CD4-positive, alpha-beta T cell treated with Interleukin-17A for 1 hour (primary cell): ENCODE data around the gene PACSIN2.
"Not testable (repeated sequence)": the region's sequence is repeated elsewhere in the genome, so short reads cannot be mapped to it uniquely, and the experiment has no call there.

Experiments used
- DNase-seq: peaks from one replicate; pipeline ENCODE4 v3.0.0-alpha.2; 2020

Gene PACSIN2

GRCh38 chr22:43014869-43015676, at the start of gene PACSIN2:
Gene PACSIN2, minus strand, starts transcription at chr22:43015149. Its CDS starts 103,069 bp downstream, at chr22:42912080.
- peak; percentile 99 for DNase-seq

- peak; percentile 22 for DNase-seq
These were observed 45.2 kb upstream of the PACSIN2 start for GRCh38 chr22:43060183-43060582.

- DNase-seq: no peak
These were observed 42.7 kb upstream of the PACSIN2 start for GRCh38 chr22:43057641-43058040.

- DNase-seq: no peak
These were observed 38.2 kb upstream of the PACSIN2 start for GRCh38 chr22:43053176-43053575.

- no peak for DNase-seq
These were observed 36.0 kb upstream of the PACSIN2 start for GRCh38 chr22:43050995-43051394.

- no peak for DNase-seq
These were observed 32.7 kb upstream of the PACSIN2 start for GRCh38 chr22:43047605-43048004.

GRCh38 chr22:43044290-43044712, 29.4 kb upstream of the PACSIN2 start:
- no peak for DNase-seq

GRCh38 chr22:43042101-43042780, 27.3 kb upstream of the PACSIN2 start:
- DNase-seq: no peak

- DNase-seq: no peak
These were observed 24.9 kb upstream of the PACSIN2 start for GRCh38 chr22:43039800-43040199.

GRCh38 chr22:43038325-43038724, 23.4 kb upstream of the PACSIN2 start:
- DNase-seq: no peak

- DNase-seq: no peak
These were observed 21.4 kb upstream of the PACSIN2 start for GRCh38 chr22:43036282-43036829.

- DNase-seq: no peak
These were observed 20.3 kb upstream of the PACSIN2 start for GRCh38 chr22:43035250-43035649.

- no peak for DNase-seq
These were observed 16.7 kb upstream of the PACSIN2 start for GRCh38 chr22:43031617-43032016.

GRCh38 chr22:43018615-43019014, 3.7 kb upstream of the PACSIN2 start:
- no peak for DNase-seq

- no peak for DNase-seq
These were observed 2.8 kb upstream of the PACSIN2 start for GRCh38 chr22:43017525-43018460.

GRCh38 chr22:43016150-43016549, 1.2 kb upstream of the PACSIN2 start:
- DNase-seq: not testable (repeated sequence)

GRCh38 chr22:43015677-43016042, 711 bp upstream of the PACSIN2 start:
- DNase-seq: no peak

GRCh38 chr22:43014316-43014868, 557 bp downstream of the PACSIN2 start:
- peak; percentile 71 for DNase-seq

GRCh38 chr22:43013355-43014315, 1.3 kb downstream of the PACSIN2 start:
- peak; percentile 23 for DNase-seq

GRCh38 chr22:43012390-43012789, 2.6 kb downstream of the PACSIN2 start:
- no peak for DNase-seq

GRCh38 chr22:43011079-43011478, 3.9 kb downstream of the PACSIN2 start:
- DNase-seq: no peak
